GM18508 (cell line): Measurements from ENCODE around the gene EXD1.
"Not testable (repeated sequence)": the region's sequence is repeated elsewhere in the genome, so short reads cannot be mapped to it uniquely, and the experiment has no call there.

ENCODE experiments used
- ATAC-seq: cut with Tn5 transposase; IDR thresholded peaks from one replicate; pipeline ENCODE4 v1.9.1; 2021; ENCODE audit warnings: moderate number of reproducible peaks; ENCODE audit not compliant: insufficient read depth, unreplicated experiment

Gene EXD1

DNA sequence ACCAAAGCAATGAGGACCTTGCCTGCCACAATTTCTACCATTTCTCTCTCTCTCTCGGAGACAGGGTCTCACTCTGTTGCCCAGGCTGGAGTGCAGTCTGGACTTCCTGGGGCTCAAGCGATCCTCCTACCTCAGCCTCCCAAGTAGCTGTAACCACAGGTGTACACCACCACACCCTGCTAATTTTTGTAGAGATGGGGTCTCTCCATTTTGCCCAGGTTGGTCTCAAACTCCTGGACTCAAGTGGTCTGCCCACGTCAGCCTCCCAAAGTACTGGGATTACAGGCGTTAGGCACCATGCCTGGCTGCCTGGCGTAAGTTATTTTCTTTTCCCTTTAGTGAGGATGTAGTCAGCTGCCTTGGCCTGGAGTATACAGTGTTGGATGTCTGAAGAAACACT, 76.8 kb downstream of the EXD1 start:
- no peak for ATAC-seq

DNA sequence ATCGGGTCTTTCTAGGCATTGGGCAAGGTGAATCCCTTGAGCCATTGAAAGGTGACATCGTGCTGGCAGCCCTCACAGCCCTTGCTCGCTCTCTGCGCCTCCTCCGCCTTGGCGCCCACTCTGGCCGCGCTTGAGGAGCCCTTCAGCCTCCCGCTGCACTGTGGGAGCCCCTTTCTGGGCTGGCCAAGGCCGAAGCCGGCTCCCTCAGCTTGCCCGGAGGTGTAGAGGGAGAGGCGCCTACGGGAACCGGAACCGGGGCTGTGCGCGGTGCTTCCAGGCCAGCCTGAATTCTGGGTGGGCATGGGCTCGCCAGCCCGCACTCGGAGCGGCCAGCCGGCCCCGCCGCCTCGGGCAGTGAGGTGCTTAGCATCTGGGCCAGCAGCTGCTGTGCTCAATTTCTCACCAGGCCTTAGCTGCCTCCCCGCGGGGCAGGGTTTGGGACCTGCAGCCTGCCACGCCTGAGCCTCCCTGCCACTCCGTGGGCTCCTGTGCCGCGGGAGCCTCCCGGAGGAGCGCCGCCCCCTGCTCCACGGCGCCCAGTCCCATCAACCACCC, 79.0 kb downstream of the EXD1 start:
- no peak for ATAC-seq

DNA sequence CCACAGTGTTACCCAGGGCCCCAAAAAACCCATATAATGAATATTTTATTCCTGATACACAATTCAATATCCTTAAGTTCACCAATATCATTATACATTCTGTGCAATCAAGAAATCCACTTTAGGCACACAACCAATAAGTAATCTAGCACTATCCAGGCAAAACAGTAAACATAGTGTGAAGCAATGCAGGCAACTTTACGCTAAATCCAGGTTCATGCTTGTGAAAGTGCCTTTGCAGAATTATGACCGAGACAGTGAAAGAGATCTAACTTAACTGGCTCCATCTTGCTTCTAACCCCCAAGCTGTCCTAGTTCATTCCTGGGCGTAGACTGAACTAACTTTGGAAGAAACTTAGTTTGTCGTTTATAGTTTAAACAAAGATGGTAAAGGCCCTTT, 80.3 kb downstream of the EXD1 start:
- no peak for ATAC-seq

DNA sequence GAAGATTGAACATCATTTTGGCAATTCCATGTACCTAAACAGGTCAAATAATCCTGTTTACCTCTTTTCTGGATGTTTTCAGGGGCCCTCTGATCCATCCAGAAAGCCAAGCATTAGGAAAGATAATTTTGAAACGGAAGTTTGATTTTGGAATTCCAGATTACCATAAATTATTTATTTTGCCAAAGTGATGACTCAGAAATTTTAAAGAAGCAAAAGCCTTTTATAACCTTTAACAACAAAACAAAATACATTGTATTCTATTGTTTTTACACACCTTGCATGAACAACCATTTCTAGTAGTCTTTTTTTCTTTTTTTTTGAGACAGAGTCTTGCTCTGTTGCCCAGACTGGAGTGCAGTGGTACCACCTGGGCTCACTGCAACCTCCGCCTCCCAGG, 82.5 kb downstream of the EXD1 start:
- ATAC-seq, result no peak

DNA sequence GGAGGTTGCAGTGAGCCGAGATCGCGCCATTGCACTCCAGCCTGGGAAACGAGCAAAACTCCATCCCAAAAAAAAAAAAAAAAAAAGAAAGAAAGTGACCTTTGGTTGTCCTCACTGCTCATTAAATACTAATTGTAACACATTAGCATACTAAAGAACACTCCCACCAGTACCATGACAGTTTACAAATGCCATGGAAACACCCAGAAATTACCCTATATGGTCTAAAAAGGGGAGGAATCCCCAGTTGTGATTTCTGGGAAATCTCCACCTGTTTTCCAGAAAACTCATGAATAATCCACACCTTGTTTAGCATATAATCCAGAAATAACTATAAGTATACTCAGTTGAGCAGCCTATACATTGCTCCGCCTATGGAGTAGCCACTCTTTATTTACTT, 90.9 kb downstream of the EXD1 start:
- ATAC-seq, result no peak

DNA sequence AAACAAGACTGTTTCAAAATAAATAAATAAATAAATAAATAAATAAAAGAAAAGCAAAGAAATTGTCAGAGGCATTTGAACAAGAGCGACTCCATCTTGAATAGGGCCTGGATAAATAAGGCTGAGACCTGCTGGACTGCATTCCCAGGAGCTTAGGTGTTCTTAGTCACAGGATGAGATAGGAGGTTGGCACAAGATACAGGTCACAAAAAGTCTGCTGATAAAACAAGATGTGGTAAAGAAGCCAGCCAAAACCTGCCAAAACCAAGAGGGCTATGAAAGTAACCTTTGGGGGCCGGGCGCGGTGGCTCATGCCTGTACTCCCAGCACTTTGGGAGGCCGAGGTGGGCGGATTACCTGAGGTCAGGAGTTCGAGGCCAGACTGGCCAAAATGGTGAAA, 91.4 kb downstream of the EXD1 start:
- not testable (repeated sequence) for ATAC-seq

DNA sequence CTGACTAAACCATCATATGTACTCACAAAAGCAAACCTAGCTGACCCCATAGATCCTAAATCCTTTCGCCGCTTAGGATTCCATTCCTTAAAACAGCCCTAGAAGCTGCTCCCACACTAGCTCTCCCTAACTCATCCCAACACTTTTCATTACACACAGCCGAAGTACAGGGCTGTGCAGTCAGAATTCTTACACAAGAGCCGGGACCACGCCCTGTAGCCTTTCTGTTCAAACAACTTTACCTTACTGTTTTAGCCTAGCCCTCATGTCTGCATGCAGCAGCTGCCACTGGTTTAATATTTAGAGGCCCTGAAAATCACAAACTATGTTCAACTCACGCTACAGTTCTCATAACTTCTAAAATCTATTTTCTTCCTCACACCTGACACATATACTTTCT, 95.0 kb downstream of the EXD1 start:
- not testable (repeated sequence) for ATAC-seq

DNA sequence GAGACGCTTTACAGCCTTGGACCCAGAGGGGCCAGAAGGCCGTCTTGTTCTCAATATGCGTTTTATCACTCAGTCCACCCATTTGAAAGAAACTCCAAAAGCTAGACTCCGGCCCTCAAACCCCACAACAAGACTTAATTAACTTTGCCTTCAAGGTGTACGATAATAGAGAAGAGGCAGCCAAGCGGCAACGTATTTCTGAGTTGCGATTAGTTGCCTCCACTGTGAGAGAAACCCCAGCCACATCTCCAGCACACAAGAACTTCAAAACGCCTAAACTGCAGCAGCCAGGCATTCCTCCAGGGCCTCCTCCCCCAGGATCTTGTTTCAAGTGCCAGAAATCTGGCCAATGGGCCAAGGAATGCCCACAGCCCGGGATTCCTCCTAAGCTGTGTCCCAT, 97.1 kb downstream of the EXD1 start:
- no peak for ATAC-seq
